Measurements from ENCODE around the gene PHACTR1.

- TF ChIP-seq CTCF (IDR thresholded peaks at IDR 0.05) (no peak), POLR2AphosphoS5 (IDR thresholded peaks at IDR 0.05) (no peak)
Measured at GRCh38 chr6:12760226-12760625, 43.7 kb downstream of the PHACTR1 start.

Data from stomach (tissue), 4 donors.